Measurements from ENCODE around the gene KRT15.

DNA sequence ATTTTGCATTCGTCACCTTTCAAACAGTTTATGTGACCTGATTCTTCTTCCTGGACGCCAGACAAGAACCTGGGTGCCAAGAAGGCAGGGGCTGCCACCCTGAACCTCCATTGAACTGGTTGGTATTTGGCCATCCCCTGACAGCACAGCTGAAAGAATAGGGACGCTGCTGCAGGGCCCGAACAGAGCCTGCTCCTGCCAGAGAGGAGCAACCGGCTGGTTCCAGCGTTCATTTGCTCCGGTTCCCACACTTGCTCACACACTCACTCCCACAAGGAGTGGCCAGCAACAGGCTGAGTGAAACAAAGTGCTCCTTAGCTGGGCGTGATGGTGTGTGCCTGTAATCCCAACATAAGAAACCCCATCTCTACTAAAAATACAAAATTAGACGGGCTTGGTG is 38.2 kb upstream of the KRT15 start:
- TF ChIP-seq, protein P1, sequence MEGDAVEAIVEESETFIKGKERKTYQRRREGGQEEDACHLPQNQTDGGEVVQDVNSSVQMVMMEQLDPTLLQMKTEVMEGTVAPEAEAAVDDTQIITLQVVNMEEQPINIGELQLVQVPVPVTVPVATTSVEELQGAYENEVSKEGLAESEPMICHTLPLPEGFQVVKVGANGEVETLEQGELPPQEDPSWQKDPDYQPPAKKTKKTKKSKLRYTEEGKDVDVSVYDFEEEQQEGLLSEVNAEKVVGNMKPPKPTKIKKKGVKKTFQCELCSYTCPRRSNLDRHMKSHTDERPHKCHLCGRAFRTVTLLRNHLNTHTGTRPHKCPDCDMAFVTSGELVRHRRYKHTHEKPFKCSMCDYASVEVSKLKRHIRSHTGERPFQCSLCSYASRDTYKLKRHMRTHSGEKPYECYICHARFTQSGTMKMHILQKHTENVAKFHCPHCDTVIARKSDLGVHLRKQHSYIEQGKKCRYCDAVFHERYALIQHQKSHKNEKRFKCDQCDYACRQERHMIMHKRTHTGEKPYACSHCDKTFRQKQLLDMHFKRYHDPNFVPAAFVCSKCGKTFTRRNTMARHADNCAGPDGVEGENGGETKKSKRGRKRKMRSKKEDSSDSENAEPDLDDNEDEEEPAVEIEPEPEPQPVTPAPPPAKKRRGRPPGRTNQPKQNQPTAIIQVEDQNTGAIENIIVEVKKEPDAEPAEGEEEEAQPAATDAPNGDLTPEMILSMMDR (IDR thresholded peaks at IDR 0.05) = no peak
- TF ChIP-seq POLR2A (IDR thresholded peaks at IDR 0.05) (no peak), POLR2AphosphoS5 (IDR thresholded peaks at IDR 0.05) (no peak), EP300 (IDR thresholded peaks at IDR 0.05; ENCODE audit: low read depth) (no peak)
